Measurements from ENCODE around the gene PSMC1. TPM values are rescaled to one million over a fixed set of nuclear protein-coding genes. Genes with fewer than 3 reads are reported as not detected.

PSMC1 gene
- polyA plus RNA-seq, 1 of the 3 experiments (the other 2 are of a cell fraction), result 102 TPM

DNA sequence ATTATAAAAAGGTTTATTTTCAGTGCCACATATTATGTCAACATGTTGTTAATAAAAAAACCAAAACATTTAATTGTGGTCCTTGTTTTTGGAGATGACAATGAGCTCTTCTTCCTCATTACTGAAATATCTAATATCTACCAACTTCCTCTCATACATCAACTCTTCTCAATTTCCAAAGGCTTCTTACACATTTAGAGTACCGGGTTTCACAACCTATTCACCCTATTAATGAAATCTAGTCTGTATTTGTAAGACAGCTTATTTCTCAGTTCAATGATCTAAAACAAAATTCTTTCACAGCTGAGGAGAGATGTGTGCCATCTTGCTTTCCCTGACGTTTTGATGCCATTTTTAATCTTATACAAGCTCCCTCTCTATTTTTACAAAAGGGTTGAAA is 60.9 kb downstream of the PSMC1 start:
- no peaks in the 10 kb centered on the region for H3F3A ChIP-seq (replicated peaks; ENCODE audit: insufficient read depth)
- no peak overlapping the region for H3K9ac ChIP-seq
- no peaks in the 10 kb centered on the region for H3K4me1 ChIP-seq (ENCODE audit: control insufficient read depth in 1 of 2, insufficient read depth in 2 of 2, low read depth in 1 of 2, low read length in 1 of 2)
- H3K27me3 ChIP-seq (ENCODE audit: insufficient read depth), result no peaks in the 10 kb centered on the region
- WGBS (ENCODE audit: low lambda C conversion rate), result 89% methylated on average over 2 of the region's 2 CpGs
- H3K4me2 ChIP-seq, result no peak overlapping the region
- POLR2A ChIA-PET, result interaction anchor here (0.5 kb wide), 1 partner anchor 69 kb away, joined by 4 read pairs; no protein-coding TSS in a partner anchor
- H3K9me3 ChIP-seq, result no peaks in the 10 kb centered on the region
- H2AFZ ChIP-seq (ENCODE audit: low read depth), result no peak overlapping the region
- peaks cover 39 to 42% of the 10 kb centered on the region in 2 experiments for H3K36me3 ChIP-seq (replicated peaks in 1 of 2; ENCODE audit: control insufficient read depth in 1 of 2, insufficient read depth in 2 of 2, low read length in 1 of 2)
- H3K79me2 ChIP-seq (ENCODE audit: insufficient read depth), result peaks cover 25% of the 10 kb centered on the region; the same call in 1 of the 2 replicates
- no peak overlapping the region for H3K27ac ChIP-seq (ENCODE audit: low read depth in 2 of 2, low read length in 1 of 2)
- no peak for TF ChIP-seq ELF1 (IDR thresholded peaks at IDR 0.05)
- DNase-seq, result no peak
- H3K9me2 ChIP-seq, result no peaks in the 10 kb centered on the region
- H3K4me3 ChIP-seq (ENCODE audit: low read depth in 2 of 2, low read length in 1 of 2), result no peak overlapping the region
- no peaks in the 10 kb centered on the region for H4K20me1 ChIP-seq (ENCODE audit: insufficient read depth)
- CTCF ChIA-PET, result interaction anchor here (0.8 to 1.8 kb wide), 4 partner anchors 16 to 441 kb away, joined by 3 to 7 read pairs (median 4); no protein-coding TSS in a partner anchor

- POLR2A ChIA-PET, result interaction anchor here (0.5 kb wide), 1 partner anchor 68 kb away, joined by 4 read pairs; no protein-coding TSS in a partner anchor
- CTCF ChIA-PET, result interaction anchor here (1.2 to 1.8 kb wide), 2 partner anchors 16 to 50 kb away, joined by 3 to 7 read pairs; no protein-coding TSS in a partner anchor
- no peak overlapping the region for H2AFZ ChIP-seq (ENCODE audit: low read depth)
- H3K9ac ChIP-seq, result no peak overlapping the region
- DNase-seq, result no peak
- no peaks in the 10 kb centered on the region for H3K9me2 ChIP-seq
- peaks cover 25% of the 10 kb centered on the region; the same call in 1 of the 2 replicates for H3K79me2 ChIP-seq (ENCODE audit: insufficient read depth)
- no peak overlapping the region for H3K4me3 ChIP-seq (ENCODE audit: low read depth in 2 of 2, low read length in 1 of 2)
- H3K9me3 ChIP-seq, result no peaks in the 10 kb centered on the region
- H4K20me1 ChIP-seq (ENCODE audit: insufficient read depth), result no peaks in the 10 kb centered on the region; the same call in 1 of the 2 replicates
- WGBS (ENCODE audit: low lambda C conversion rate), result 88% methylated on average over 4 of the region's 4 CpGs
- no peak overlapping the region for H3K4me2 ChIP-seq
- no peaks in the 10 kb centered on the region for H3K27me3 ChIP-seq (ENCODE audit: insufficient read depth)
- no peaks in the 10 kb centered on the region for H3K4me1 ChIP-seq (ENCODE audit: control insufficient read depth in 1 of 2, insufficient read depth in 2 of 2, low read depth in 1 of 2, low read length in 1 of 2)
- no peaks in the 10 kb centered on the region for H3F3A ChIP-seq (replicated peaks; ENCODE audit: insufficient read depth)
- H3K27ac ChIP-seq (ENCODE audit: low read depth in 2 of 2, low read length in 1 of 2), result no peak overlapping the region
- peaks cover 33 to 39% of the 10 kb centered on the region in 2 experiments for H3K36me3 ChIP-seq (replicated peaks in 1 of 2; ENCODE audit: control insufficient read depth in 1 of 2, insufficient read depth in 2 of 2, low read length in 1 of 2)
- TF ChIP-seq SMC3 (IDR thresholded peaks at IDR 0.05; ENCODE audit: low read depth, low read length) (no peak), CTCF (IDR thresholded peaks at IDR 0.05) (no peak), TAF1 (IDR thresholded peaks at IDR 0.05; ENCODE audit: borderline replicate concordance, low read depth, low read length) (no peak), CHD2 (IDR thresholded peaks at IDR 0.05; ENCODE audit: low read length, partially characterized antibody) (no peak), USF1 (IDR thresholded peaks at IDR 0.05; ENCODE audit: borderline replicate concordance, low read depth) (no peak), RFX5 (IDR thresholded peaks at IDR 0.05; ENCODE audit: low read length) (no peak), GATA2 (CRISPR knock-in tag; IDR thresholded peaks at IDR 0.05) (no peak), FOXJ3 (CRISPR knock-in tag; IDR thresholded peaks at IDR 0.05) (no peak), REST (IDR thresholded peaks at IDR 0.05; ENCODE audit: low read depth, low read length) (no peak), GABPA (IDR thresholded peaks at IDR 0.05; ENCODE audit: low read depth) (no peak), FOXM1 (IDR thresholded peaks at IDR 0.05; ENCODE audit: low read depth) (no peak), RXRA (IDR thresholded peaks at IDR 0.05; ENCODE audit: borderline replicate concordance, low read depth) (no peak), JUND (IDR thresholded peaks at IDR 0.05) (no peak), NRF1 (IDR thresholded peaks at IDR 0.05; ENCODE audit: low read depth, low read length) (no peak), POLR2AphosphoS5 (IDR thresholded peaks at IDR 0.05; ENCODE audit: low read depth, low read length) (no peak), EP300 (IDR thresholded peaks at IDR 0.05; ENCODE audit: borderline replicate concordance in 1 of 2, low read depth in 1 of 2, low read length in 1 of 2) (no peak)
- TF ChIP-seq, protein P1, sequence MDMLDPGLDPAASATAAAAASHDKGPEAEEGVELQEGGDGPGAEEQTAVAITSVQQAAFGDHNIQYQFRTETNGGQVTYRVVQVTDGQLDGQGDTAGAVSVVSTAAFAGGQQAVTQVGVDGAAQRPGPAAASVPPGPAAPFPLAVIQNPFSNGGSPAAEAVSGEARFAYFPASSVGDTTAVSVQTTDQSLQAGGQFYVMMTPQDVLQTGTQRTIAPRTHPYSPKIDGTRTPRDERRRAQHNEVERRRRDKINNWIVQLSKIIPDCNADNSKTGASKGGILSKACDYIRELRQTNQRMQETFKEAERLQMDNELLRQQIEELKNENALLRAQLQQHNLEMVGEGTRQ (IDR thresholded peaks at IDR 0.05; ENCODE audit: borderline replicate concordance, low read depth, low read length), result no peak
- TF ChIP-seq, protein P2, sequence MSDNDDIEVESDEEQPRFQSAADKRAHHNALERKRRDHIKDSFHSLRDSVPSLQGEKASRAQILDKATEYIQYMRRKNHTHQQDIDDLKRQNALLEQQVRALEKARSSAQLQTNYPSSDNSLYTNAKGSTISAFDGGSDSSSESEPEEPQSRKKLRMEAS (IDR thresholded peaks at IDR 0.05; ENCODE audit: low read depth), result no peak
Measured at GRCh38 chr14:90318016-90318415, 61.7 kb downstream of the PSMC1 start.
